K562 (cell line): ENCODE results near the gene SCAF11. TPM values are rescaled to one million over a fixed set of nuclear protein-coding genes. Genes with fewer than 3 reads are reported as not detected.

ENCODE experiments used
- ATAC-seq: fragments of 200-7000 bp; cut with Tn5 transposase; 3 replicates; pipeline ENCODE4 v1.9.1; 2020; ENCODE audit warnings: moderate library complexity
- BruUV-seq: library from RNA; stranded (reverse); fragments of 400-500 nt; replicated peaks from 2 replicates; lab custom pipeline; 2021; lab: Mats Ljungman, UMichigan
- CTCF ChIA-PET: fragments of 300-600 bp; formaldehyde crosslinking; extraction: SDS; loops from one replicate; lab custom pipeline; 2021; ENCODE audit warnings: low intra/inter-chr PET ratio; lab: Yijun Ruan, JAX
- POLR2A ChIA-PET: fragments of 300-600, 350-650 bp; sonication (Branson Sonifier 250); formaldehyde crosslinking; extraction: SDS; loops from one replicate; lab custom pipeline; 2021; ENCODE audit warnings: antibody characterized with exemption, inconsistent platforms; lab: Yijun Ruan, JAX
- DNase-seq, 4 experiments: peaks; one replicate each; pipeline versions ENCODE4 v3.0.0 to v3.0.0-alpha.2; 2011 to 2018; ENCODE audit warnings: low spot score in 3 of 4, mixed read lengths in 3 of 4; ENCODE audit errors: extremely low read depth in 1 of 4
- FAIRE-seq: peaks from 2 replicates; lab custom pipeline; 2011; peaks lifted over from hg19 to GRCh38; lab: Jason Lieb, UNC
- H2AFZ ChIP-seq: 2 replicates; pipeline ENCODE4 v1.6.0; 2011; ENCODE audit warnings: low read depth, low read length, control low read depth, inconsistent platforms
- H3K27ac ChIP-seq: fragments of 200-600 bp; 3 replicates; pipeline ENCODE4 v1.8.0; 2011; ENCODE audit warnings: low read depth, mild to moderate bottlenecking, control low read depth, inconsistent platforms, low read length, moderate library complexity, mixed read lengths; ENCODE audit errors: extremely low read depth
- H3K27me3 ChIP-seq, 2 experiments: fragments of 300-600 bp in 1 of 2; 2 replicates in 1 of 2; 3 replicates in 1 of 2; pipeline versions ENCODE4 v1.6.0 to v1.8.0; 2011; ENCODE audit warnings: inconsistent platforms in 2 of 2, low read length in 2 of 2, mild to moderate bottlenecking in 1 of 2, mixed read lengths in 1 of 2, moderate library complexity in 1 of 2; ENCODE audit not compliant: control insufficient read depth in 2 of 2, insufficient read depth in 2 of 2
- H3K36me3 ChIP-seq: fragments of 300-600 bp; 3 replicates; pipeline ENCODE4 v1.8.0; 2011; ENCODE audit warnings: mild to moderate bottlenecking, low read length, inconsistent platforms; ENCODE audit not compliant: control insufficient read depth, insufficient read depth
- H3K4me1 ChIP-seq, 2 experiments: fragments of 200-600 bp in 1 of 2; replicated peaks in 1 of 2; 2 replicates in 1 of 2; 3 replicates in 1 of 2; pipeline versions ENCODE4 v1.5.1 to v1.8.0; 2011; ENCODE audit warnings: inconsistent platforms in 2 of 2, low read length in 2 of 2, mild to moderate bottlenecking in 1 of 2, mixed read lengths in 1 of 2, moderate library complexity in 1 of 2; ENCODE audit not compliant: control insufficient read depth in 2 of 2, insufficient read depth in 2 of 2
- H3K4me2 ChIP-seq: 2 replicates; pipeline ENCODE4 v1.6.1; 2011; ENCODE audit warnings: low read length, control low read depth, inconsistent platforms, mixed read lengths; ENCODE audit not compliant: insufficient read depth
- H3K4me3 ChIP-seq: fragments of 200-600 bp; sonication (generic), shearing (Covaris generic); 2 replicates; pipeline ENCODE4 v1.5.1; 2016; ENCODE audit warnings: control low read depth, inconsistent platforms
- H3K79me2 ChIP-seq: fragments of 200-600 bp; 3 replicates; pipeline ENCODE4 v1.8.0; 2011; ENCODE audit warnings: low read length, inconsistent platforms; ENCODE audit not compliant: control insufficient read depth, insufficient read depth
- H3K9ac ChIP-seq, 2 experiments: 2 replicates each; pipeline versions ENCODE4 v1.6.0 to v1.6.1; 2011; ENCODE audit warnings: low read depth in 2 of 2, low read length in 2 of 2, control low read depth in 1 of 2, inconsistent platforms in 1 of 2, mild to moderate bottlenecking in 1 of 2, mixed read lengths in 1 of 2; ENCODE audit not compliant: insufficient read depth in 1 of 2
- H3K9me1 ChIP-seq: one replicate; pipeline ENCODE4 v1.6.0; 2011; ENCODE audit warnings: inconsistent platforms, mild to moderate bottlenecking, low read length, moderate library complexity; ENCODE audit not compliant: control insufficient read depth, insufficient read depth
- H3K9me3 ChIP-seq: replicated peaks from 2 replicates; pipeline ENCODE4 v1.5.1; 2011; ENCODE audit warnings: low read depth, low read length, inconsistent platforms; ENCODE audit not compliant: control insufficient read depth, insufficient read depth
- H4K20me1 ChIP-seq: replicated peaks from 2 replicates; pipeline ENCODE4 v1.6.1; 2011; ENCODE audit warnings: low read length, inconsistent platforms, mixed read lengths; ENCODE audit not compliant: control insufficient read depth, insufficient read depth
- CREB3 ChIP-seq: fragments of 450-650 bp; conservative IDR thresholded peaks from 2 replicates; pipeline ENCODE4 v1.6.1; 2016; ENCODE audit warnings: missing genetic modification characterization, low read depth, mild to moderate bottlenecking, missing compliant biosample characterization, moderate library complexity
- CREB5 ChIP-seq: fragments of 250-450 bp; sonication (Bioruptor Pico); IDR thresholded peaks from 2 replicates; pipeline ENCODE4 v1.5.0; 2020; ENCODE audit warnings: mild to moderate bottlenecking
- DACH1 ChIP-seq: fragments of 450-650 bp; IDR thresholded peaks from 2 replicates; pipeline ENCODE4 v1.6.1; 2018; ENCODE audit not compliant: partially characterized antibody
- GABPA ChIP-seq: fragments of 200-800 bp; sonication (Bioruptor generic); conservative IDR thresholded peaks from 2 replicates; pipeline ENCODE4 v1.6.1; 2016; ENCODE audit warnings: low read depth, missing genetic modification characterization, missing compliant biosample characterization
- ID3 ChIP-seq, 2 experiments: fragments of 250-450 bp in 1 of 2; fragments of 450-650 bp in 1 of 2; sonication (Bioruptor Pico) in 1 of 2; IDR thresholded peaks; 2 replicates each; pipeline versions ENCODE4 v1.6.1 to v1.8.0; 2016 to 2021; ENCODE audit warnings: mild to moderate bottlenecking in 2 of 2, moderate library complexity in 2 of 2, missing compliant biosample characterization in 1 of 2, missing genetic modification characterization in 1 of 2
- MAX ChIP-seq: sonication (generic); formaldehyde crosslinking; IDR thresholded peaks from 2 replicates; pipeline ENCODE4 v1.9.0; 2022; ENCODE audit warnings: mild to moderate bottlenecking, missing genetic modification reagents
- PRPF4 ChIP-seq: fragments of 200-400 bp; formaldehyde crosslinking; IDR thresholded peaks from one replicate; pipeline ENCODE4 v1.6.1; 2017; ENCODE audit warnings: low read length, low read depth, mild to moderate bottlenecking; ENCODE audit not compliant: insufficient read depth, poor library complexity, severe bottlenecking
- RBM34 ChIP-seq: fragments of 200-400 bp; formaldehyde crosslinking; IDR thresholded peaks from 2 replicates; pipeline ENCODE4 v1.6.1; 2018; ENCODE audit warnings: low read length, borderline replicate concordance; ENCODE audit not compliant: insufficient read depth
- RFX7 ChIP-seq: fragments of 250-450 bp; sonication (Bioruptor Pico); IDR thresholded peaks from 2 replicates; pipeline ENCODE4 v1.5.1; 2021; ENCODE audit warnings: mild to moderate bottlenecking
- TCF7 ChIP-seq: sonication (generic); IDR thresholded peaks from 2 replicates; pipeline ENCODE4 v1.6.1; 2016; ENCODE audit warnings: antibody characterized with exemption, borderline replicate concordance
- ZBTB34 ChIP-seq: fragments of 250-450 bp; sonication (Bioruptor Pico); IDR thresholded peaks from 2 replicates; pipeline ENCODE4 v1.8.0; 2021; ENCODE audit warnings: mild to moderate bottlenecking, moderate library complexity
- WGBS: fragments of 100-300 bp; shearing (Covaris generic); methylation state at CpG from one replicate; pipeline ENCODE4 v1.1.6; 2016; ENCODE audit warnings: low coverage, mixed read lengths; ENCODE audit not compliant: insufficient coverage; ENCODE audit errors: missing lambda C conversion rate; 5-methylcytosine and 5-hydroxymethylcytosine counted together
- in situ Hi-C: fragments of 300-500 bp; cut with MboI; formaldehyde crosslinking; loops from 4 replicates; pipeline ENCODE4 v1.15.0; 2018; ENCODE audit warnings: inconsistent platforms, mixed read lengths
- intact Hi-C: fragments of 100-400 bp; cut with micrococcal nuclease; formaldehyde crosslinking; loops from 2 replicates; pipeline ENCODE4 v1.14.2; 2022
- polyA plus RNA-seq, 8 experiments: library from polyadenylated mRNA; depleted of rRNA in 4 of 8; stranded (reverse) in 5 of 8; unstranded in 3 of 8; fragments of >200 nt; fragmentation: Nextera tagmentation in 2 of 8; fragmentation: Illumina TruSeq in 1 of 8; extraction: Ambion mirVana in 2 of 8; extraction: Trizol in 1 of 8; gene quantifications; 2 replicates each; pipeline versions ENCODE4 v1.2.1 to v1.2.3, GENCODE V29; 2011 to 2014; ENCODE audit warnings: inconsistent platforms in 1 of 8, missing spikeins in 1 of 8
- total RNA-seq, 7 experiments: library from RNA; depleted of rRNA in 6 of 7; stranded (reverse); fragments of >200 nt in 6 of 7; fragmentation: Illumina TruSeq in 2 of 7; extraction: Trizol in 2 of 7; gene quantifications; 2 replicates each; pipeline versions ENCODE4 v1.2.1 to v1.2.3, GENCODE V29; 2011 to 2021; ENCODE audit warnings: low replicate concordance in 1 of 7

SCAF11 gene
- total and polyA plus RNA-seq, 9 of the 15 experiments (the other 6 are each of a cell fraction or from before 2014, with no cell fraction given), result 30.4 to 119 (median 80.0) TPM

GRCh38 chr12:45975506-45975905 is 14.9 kb downstream of the SCAF11 start:
- ATAC-seq, result peak; percentile 11; the same call in 1 of the 3 replicates
- H3K27ac ChIP-seq, result no peak overlapping the region
- ChIA-PET CTCF (no interaction called here), POLR2A (interaction anchor here (0.6 to 2.1 kb wide), 3 partner anchors 9 to 263 kb away, joined by 3 to 10 read pairs (median 4); partner anchors contain the start of gene SCAF11)
- no peak overlapping the region for H3K4me2 ChIP-seq
- peaks cover 11% of the 10 kb centered on the region; the same call in 1 of the 2 replicates for H4K20me1 ChIP-seq
- in situ Hi-C loops (no loop called here), intact Hi-C loops (no loop called here)
- H3K27me3 ChIP-seq, result no peaks in the 10 kb centered on the region
- H2AFZ ChIP-seq, result no peak overlapping the region
- no peaks in the 10 kb centered on the region for H3K9me3 ChIP-seq
- WGBS, result 76% methylated on average over 6 of the region's 6 CpGs
- no peaks in the 10 kb centered on the region for H3K9me1 ChIP-seq
- DNase-seq, result no peak
- TF ChIP-seq RFX7 (CRISPR knock-in tag) (no peak), TCF7 (no peak), RBM34 (no peak), GABPA (tag) (no peak), PRPF4 (no peak), MAX (no peak), DACH1 (no peak), ID3 (CRISPR knock-in tag; IDR thresholded peaks at IDR 0.05) (no peak), ID3 (tag; IDR thresholded peaks at IDR 0.05) (no peak), ZBTB34 (CRISPR knock-in tag) (no peak), CREB5 (CRISPR knock-in tag) (no peak), CREB3 (tag) (no peak)
- peaks cover 45% of the 10 kb centered on the region for H3K36me3 ChIP-seq
- H3K4me1 ChIP-seq, result peaks cover 5 to 13% of the 10 kb centered on the region in 2 experiments; a peak in 3 of 5 replicates
- FAIRE-seq, result no peak
- BruUV-seq, result no TSS peak
- H3K79me2 ChIP-seq, result peaks cover 98% of the 10 kb centered on the region
- no peak overlapping the region for H3K9ac ChIP-seq
- no peak overlapping the region for H3K4me3 ChIP-seq
